Measurements from ENCODE around the gene ZNF746.

ZNF746 gene

GRCh38 chr7:149501651-149502050, 4.0 kb upstream of the ZNF746 start:
- no peak for TF ChIP-seq CTCF (IDR thresholded peaks at IDR 0.05; ENCODE audit: insufficient read depth, low read length, missing control alignments)
- no peak for DNase-seq (ENCODE audit: low read depth, low spot score)
- no peak overlapping the region for H3K4me3 ChIP-seq (ENCODE audit: low read depth, low read length)
- ChIA-PET POLR2A (no interaction called here), CTCF (no interaction called here)

- no peak for TF ChIP-seq CTCF (IDR thresholded peaks at IDR 0.05; ENCODE audit: insufficient read depth, low read length, missing control alignments)
- CTCF ChIA-PET: no interaction called here
- no peak for DNase-seq (ENCODE audit: low read depth, low spot score)
- no peak overlapping the region for H3K4me3 ChIP-seq (ENCODE audit: low read depth, low read length)
- POLR2A ChIA-PET: no interaction called here
Observed at GRCh38 chr7:149500910-149501309, 3.3 kb upstream of the ZNF746 start.

DNA sequence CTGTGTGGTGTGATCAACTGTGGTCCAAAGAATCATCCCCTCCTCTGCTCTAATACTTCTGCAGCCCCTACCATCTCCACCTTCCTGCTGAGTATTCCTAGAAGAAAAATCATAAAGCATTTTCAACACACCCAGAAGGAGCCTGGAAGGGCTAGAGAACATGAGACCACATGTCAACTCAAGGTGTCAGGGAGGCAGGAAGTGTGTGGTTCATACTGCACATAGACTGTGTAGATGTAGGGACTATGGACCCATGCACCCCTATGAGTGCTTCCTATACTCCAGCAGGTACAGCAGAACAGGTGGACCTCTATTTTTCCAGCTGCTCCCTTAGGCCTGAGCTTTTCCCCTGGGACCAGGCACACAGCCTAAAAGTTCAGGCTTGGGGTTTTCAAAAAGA, 2.6 kb upstream of the ZNF746 start:
- H3K4me3 ChIP-seq (ENCODE audit: low read depth, low read length): no peak overlapping the region
- DNase-seq (ENCODE audit: low read depth, low spot score): no peak
- CTCF ChIA-PET: no interaction called here
- POLR2A ChIA-PET: no interaction called here
- no peak for TF ChIP-seq CTCF (IDR thresholded peaks at IDR 0.05; ENCODE audit: insufficient read depth, low read length, missing control alignments)

DNA sequence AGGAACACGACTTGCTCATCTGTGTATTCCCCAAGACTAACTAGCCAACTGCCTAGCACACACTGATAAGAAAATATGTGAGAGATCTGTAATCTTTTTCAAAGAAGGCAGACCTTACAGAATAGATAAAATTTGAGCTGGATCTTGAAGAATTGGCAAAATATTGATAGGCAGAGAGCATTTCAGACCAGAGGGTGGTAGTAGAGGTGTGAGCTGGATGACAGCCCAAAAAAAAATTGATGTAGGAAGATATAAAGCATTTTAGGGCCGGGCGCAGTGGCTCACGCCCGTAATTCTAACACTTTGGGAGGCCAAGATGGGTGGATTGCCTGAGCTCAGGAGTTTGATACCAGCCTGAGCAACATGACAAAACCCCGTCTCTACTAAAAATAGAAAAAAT, 1.2 kb upstream of the ZNF746 start:
- no peak for TF ChIP-seq CTCF (IDR thresholded peaks at IDR 0.05; ENCODE audit: insufficient read depth, low read length, missing control alignments)
- ChIA-PET POLR2A (no interaction called here), CTCF (no interaction called here)
- DNase-seq (ENCODE audit: low read depth, low spot score): no peak
- H3K4me3 ChIP-seq (ENCODE audit: low read depth, low read length): no peak overlapping the region

DNA sequence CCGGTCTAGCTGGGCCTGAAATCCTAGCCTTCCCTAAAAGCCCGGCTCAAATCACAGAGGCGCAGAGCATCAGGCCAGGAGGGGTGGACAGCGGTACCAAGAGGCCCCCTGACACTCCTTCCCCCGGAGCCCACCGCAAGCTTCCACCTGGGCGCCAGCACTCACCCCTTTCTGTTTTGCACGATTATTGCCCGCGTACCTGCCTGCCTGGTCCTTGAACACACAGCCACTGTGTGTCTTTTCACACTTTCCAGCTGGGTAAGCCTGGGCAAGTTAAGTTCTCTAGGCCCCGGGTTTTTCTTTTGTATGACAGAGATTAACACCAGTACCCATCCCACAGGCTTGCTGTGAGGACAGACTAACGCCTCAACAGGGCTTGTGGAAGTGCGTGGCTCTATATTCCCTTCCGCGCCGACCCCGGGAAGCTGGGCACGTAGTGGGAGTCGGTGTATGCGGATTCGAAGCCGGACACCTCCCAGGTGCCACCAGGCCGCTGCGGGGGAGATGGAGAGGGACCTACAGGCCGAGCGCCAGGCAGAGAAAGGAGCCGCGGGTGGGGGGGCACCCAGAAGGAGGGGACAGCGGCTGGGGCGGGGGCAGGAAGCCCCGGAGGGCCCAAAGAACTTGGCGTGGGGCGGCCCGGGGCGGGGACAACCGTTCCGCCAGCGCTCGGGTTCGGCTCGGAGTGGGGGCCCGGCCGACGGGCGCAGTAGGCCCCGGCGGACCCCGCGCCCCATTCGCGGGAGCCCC, 792 bp downstream of the ZNF746 start:
- TF ChIP-seq CTCF (IDR thresholded peaks at IDR 0.05; ENCODE audit: insufficient read depth, low read length, missing control alignments): no peak
- POLR2A ChIA-PET: interaction anchor here (1.1 kb wide), 1 partner anchor 126 kb away, joined by 4 read pairs; no protein-coding TSS in a partner anchor
- CTCF ChIA-PET: interaction anchor here (0.8 to 2.2 kb wide), 5 partner anchors 10 to 185 kb away, joined by 3 to 11 read pairs (median 6); no protein-coding TSS in a partner anchor
- H3K4me3 ChIP-seq (ENCODE audit: low read depth, low read length): peak overlapping the region; percentile 73
- no peak for DNase-seq (ENCODE audit: low read depth, low spot score)

DNA sequence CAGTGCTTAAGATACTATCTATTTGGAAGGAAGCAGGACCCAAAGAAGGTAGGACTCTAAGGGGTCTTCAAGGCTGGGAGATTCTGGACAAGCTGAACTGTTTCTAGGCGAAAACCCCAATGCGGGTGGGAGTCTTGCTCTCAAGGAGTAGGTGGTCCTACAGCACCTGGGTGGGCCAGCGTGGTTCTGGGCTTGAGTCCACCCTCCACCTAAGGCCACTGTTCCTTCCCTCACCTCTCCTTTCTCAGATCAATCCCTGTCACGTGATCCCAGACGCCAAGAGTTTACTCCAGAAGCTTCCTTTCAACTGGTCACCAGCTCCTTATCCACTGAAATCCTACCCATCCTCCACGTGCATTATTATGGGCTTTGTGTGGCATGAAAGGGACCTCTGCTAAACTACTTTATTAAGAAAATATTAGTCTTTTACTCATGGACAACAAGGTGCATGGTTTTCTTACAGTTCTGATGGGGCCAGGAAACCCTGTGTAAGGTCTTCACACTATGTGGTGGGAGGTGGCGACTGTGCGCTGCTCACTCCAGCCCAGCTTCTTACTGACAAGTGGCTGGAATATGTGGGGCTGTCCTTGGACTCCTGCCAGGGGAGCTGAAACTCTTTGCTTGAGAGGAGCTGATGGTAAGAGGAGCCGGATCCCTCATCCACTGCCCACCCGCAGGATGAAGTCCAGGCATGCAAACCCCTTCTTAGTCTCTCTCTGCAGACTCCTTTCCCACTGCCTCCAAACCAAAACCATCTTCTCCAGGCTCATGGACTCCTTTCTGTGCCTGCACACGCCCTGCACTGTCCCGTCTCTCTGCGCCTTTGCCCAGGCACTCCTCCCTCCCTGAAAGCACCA, 1.6 kb downstream of the ZNF746 start:
- peak overlapping the region; percentile 73 for H3K4me3 ChIP-seq (ENCODE audit: low read depth, low read length)
- DNase-seq (ENCODE audit: low read depth, low spot score): peak; percentile 29
- TF ChIP-seq CTCF (IDR thresholded peaks at IDR 0.05; ENCODE audit: insufficient read depth, low read length, missing control alignments): no peak
- ChIA-PET CTCF (interaction anchor here (0.6 to 2.2 kb wide), 14 partner anchors 10 to 234 kb away, joined by 3 to 11 read pairs (median 4); partner anchors contain the start of genes ZNF777 and ZNF783), POLR2A (interaction anchor here (1.1 kb wide), 1 partner anchor 127 kb away, joined by 4 read pairs; no protein-coding TSS in a partner anchor)
